NCI-H2107 treated with DMSO at 0.1 percent for 48 hours (cell line): ENCODE measurements around the gene CYB5B.
"Not testable (repeated sequence)": the region's sequence is repeated elsewhere in the genome, so short reads cannot be mapped to it uniquely, and the experiment has no call there.

ENCODE experiments used
- DNase-seq: peaks from one replicate; lab custom pipeline; 2025; ENCODE audit not compliant: unreplicated experiment; lab: John Stamatoyannopoulos, UW

Gene CYB5B

DNA sequence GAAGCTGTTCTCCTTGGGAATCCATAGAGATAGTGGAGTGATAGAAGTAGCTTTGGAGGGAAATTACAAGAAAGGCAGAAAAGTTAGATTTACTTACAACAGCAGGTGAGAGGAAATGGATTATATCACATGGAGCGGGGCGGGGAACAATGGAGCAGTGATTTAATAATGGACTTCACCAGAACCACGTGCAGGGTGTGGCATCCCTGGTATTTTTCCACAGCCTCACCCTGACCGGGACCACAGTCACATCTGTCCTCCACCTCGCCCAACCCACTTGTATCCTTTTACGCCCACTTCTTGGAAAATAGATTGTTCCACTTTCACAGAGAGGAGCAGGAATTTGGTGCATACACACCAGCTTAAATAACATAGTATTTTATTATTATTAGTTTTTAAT lies 15.9 kb upstream of the CYB5B start:
- DNase-seq: no peak

DNA sequence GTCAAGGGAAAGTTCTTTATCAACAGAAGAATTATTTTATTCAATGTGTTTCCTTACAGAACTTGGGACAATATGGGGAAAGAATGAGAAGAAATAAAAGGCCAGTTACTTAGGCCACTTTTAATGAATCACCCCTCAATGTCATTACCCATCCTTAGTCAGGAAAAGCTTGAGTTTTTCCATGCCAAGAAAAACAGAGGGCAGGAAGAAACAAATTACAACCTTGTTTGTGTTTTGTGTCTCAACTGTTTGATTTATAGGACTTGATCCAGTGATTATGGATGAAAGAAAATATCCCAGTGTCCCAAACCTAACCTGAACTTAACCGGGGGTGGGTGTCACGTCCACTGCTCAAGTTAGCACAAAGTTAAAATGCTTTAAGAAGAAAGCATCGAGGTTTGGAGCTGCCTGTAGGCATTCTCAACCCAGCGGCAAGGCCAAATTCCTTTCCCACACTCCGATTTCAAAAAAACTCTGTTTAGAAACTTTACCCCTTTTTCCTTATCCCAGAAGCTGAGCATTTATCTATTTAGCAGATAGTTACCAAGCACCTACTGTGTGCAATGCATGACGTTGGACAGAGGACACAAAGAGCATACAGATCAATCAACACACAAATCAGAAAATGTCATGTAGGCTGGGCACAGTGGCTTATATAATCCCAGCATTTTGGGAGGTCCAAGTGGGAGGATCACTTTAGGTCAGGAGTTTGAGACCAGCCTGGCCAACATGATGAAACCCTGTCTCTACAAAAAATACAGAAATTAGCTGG lies 14.0 kb upstream of the CYB5B start:
- no peak for DNase-seq

DNA sequence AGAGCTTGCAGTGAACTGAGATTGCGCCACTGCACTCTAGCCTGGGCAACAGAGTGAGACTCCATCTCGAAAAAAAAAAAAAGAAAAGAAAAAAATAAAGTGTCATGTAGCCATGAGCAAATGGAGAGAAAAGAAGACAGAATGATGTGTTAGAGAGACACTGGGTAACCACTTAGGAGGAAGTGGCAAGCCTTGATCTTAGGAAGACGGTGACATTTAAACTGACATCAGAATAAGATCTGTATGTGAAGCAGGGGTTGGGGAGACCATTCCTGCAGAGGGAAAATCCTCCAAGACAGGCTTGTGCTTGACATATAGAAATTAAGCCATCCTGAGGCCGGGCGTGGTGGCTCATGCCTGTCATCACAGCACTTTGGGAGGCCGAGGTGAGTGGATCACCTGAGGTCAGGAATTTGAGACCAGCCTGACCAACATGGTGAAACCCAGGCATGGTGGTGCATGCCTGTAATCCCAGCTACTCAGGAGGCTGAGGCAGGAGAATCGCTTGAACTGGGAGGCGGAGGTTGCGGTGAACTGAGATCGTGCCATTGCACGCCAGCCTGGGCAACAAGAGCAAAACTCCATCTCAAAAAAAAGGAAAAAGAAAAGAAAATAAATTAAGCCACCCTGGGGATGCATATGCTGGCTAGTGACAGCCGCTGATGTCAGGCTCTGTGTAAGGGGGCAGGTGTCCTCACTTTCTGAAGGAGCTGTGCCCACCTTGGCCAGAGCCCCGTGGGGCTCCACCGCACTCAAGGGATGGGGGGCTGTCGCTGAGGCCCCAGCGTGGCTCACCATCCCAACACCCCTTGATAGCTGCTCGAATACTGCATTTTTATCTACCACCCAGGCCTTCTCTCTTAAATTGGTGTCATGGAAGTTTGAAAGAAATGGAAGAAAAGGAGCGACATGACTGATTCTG lies 13.1 kb upstream of the CYB5B start:
- DNase-seq: no peak

DNA sequence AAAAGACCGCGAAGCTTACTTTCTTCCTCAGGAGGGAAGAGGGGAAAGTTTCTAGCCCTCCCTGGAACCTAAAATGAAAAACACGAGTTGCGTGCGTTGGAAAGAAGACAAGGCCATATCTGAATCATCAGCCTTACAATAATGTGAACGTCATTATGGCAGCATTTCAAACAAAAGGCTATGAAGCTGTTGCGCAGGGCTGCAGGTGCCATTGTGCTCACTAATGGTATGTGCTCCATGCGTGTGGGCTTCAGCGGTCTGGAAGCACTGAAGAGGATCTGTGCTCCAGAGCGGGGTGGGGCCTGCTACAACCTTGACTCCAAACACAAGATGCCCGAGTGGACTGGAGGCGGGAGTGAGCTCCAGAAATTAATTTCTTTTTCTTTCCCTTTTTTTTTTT lies 12.1 kb upstream of the CYB5B start:
- no peak for DNase-seq

DNA sequence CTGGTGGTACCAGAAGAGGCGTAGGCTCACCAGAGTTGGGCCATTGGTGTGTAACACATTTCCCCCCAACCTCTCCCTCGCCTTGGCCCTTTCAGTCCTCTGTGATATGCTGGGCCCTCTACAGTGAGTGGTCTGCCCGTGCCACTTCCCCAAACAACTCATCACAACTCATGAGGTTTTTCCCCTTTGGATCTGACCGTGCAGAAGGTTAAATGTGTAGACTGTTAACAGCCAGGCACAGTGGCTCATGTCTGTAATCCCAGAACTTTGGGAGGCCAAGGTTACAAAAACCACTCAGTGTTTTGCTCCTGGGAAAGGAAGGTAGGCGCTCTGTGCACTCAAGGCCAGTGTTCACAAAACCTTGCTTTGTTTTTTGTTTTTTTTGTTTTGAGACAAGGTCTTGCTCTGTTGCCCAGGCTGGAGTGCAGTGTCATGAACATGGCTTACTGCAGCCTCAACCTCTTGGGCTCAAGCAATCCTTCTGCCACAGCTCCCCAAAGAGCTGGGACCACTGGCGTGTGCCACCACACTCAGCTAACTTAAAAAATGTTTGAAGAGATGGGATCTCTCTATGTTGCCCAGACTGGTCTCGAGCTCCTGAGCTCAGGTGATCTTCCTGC lies 11.3 kb upstream of the CYB5B start:
- DNase-seq: no peak

DNA sequence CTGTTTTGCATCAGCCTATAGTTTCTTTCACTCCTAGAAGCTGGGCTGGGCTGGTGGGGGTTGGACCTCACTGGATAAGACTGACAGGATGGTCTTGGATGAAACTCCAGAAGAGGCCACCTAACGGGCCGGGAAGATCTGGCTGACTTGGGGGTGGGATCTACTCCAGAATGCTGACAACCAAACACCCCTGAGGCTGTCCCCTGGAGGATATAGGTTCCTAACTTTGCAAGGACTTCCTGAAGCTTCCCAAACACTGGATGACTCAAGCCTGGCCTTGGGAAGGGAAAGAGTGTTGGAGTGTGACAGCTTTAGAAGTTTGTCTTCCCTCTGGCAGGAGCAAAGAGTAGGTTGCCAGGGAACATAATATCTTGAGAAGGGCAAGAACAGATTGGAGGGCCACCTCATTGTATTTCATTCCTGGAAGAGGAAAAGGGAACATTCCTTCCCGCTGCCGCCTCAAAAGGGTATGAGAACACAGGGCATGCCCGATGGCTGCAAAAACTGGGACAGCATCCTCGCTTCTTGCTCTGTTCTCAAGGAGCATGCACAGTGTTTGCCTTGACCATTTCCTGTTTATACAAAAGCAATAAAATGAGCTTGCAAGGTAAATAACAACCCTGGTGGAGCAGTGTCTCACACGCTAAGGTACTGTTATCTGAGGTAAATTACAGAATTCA lies 6.8 kb upstream of the CYB5B start:
- no peak for DNase-seq

DNA sequence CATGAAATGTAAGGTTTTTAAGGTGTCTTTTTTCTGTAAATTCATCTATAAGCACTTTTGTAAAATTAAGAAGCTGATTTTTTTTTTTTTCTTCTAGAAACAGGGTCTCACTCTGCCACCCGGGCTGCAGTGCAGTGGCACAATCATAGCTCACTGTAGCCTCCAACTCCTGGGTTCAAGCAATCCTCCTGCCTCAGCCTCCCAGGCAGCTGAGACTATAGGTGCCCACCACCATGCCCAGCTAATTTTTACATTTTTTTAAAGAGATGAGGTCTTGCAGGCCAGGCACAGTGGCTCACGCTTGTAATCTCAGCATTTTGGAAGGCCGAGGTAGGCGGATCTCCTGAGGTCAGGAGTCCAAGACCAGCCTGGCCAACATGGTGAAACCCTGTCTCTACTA lies 4.5 kb upstream of the CYB5B start:
- DNase-seq: no peak

DNA sequence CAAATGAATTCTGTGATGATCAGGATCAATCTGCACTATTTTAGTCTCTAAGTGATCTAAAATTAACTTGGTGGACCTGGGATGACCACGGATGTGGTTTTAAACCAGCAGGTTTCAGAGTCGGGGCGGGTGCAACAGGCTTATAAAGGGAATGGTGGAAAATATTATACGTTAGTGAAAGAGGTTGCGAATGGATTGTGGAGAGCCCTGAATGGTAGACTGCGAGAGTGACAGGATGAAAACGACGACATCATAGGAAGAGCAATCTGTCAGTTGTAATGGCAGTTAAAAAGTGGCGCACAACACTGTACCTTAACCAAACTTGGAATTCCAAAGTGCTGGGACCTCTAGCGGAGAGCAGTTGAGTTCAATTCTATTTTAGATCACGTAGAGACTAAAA lies 1.2 kb upstream of the CYB5B start:
- DNase-seq: no peak

DNA sequence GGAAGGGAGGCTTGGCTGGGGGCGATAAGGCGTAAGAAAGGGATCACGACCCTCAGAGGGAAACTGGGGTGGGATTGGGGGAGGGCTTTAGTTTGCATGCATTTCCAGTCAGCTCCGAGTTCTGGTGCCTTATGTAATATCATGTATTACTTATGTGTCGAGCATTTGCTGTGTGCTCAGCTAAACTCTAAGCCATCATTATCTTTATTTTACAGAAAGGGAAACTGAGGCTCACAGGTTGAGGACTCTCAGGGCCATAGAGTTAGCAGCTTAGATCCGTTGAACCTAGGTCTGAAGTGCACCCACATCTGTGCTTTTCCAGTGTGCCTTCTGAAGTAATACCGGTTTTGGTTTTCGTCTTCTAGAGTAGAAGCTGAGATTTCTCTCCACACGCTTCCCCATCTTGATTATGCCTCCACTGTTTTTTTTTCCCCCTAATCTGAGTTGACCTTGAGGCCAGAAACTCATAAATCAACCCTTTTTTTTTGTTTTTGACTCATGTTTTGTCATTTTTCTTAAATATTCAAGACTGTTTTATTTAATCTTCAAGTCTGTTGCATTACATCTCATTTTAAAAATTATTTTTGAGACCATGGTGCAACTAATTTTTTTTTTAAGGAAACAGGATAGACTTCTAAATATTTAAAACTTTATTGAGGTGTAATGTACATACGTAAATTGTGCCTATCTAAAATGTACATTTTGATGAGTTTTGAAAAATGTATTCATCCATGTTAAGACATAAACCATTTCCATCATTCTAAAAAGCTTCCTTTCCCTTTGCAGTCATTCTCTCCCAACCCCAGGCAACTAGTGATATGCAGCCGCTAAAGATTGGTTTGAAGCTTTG lies 741 bp downstream of the CYB5B start:
- DNase-seq: no peak

DNA sequence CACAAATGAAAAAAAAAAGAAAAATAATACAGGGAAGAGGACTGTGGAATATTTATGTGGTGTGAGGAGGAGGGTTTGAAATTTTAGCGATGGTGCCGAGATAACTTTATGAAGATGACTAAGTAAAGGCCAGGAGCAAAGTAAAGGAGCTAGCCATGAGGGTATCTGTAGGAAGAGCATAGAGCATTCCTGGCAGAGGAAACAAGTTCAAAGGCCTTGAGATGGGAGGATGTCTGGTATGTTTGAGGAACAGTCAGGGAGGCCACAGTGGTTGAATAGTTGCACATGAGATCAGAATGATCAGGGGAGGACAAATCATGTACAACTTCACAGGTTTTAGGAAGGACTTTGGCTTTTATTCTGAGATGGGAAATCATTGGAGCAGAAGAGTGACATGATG lies 4.2 kb downstream of the CYB5B start:
- no peak for DNase-seq

DNA sequence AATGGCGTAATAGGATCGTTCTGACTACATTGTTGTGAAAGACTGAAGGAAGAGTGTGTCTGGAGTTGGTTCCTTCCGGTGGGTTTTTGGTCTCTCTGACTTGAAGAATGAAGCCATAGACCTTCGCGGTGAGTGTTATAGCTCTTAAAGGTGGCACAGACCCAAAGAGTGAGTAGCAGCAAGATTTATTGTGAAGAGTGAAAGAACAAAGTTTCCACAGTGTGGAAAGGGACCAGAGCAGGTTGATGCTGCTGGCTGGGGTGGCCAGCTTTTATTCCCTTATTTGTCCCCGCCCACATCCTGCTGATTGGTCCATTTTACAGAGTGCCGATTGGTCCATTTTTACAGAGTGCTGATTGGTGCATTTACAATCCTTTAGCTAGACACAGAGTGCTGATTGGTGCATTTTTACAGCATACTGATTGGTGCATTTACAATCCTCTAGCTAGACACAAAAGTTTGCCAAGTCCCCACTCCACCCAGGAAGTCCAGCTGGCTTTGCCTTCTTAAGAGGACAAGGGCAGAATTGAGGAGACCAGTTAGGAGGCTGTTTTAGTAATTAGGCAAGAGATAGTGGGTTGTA lies 4.7 kb downstream of the CYB5B start:
- DNase-seq: not testable (repeated sequence)

DNA sequence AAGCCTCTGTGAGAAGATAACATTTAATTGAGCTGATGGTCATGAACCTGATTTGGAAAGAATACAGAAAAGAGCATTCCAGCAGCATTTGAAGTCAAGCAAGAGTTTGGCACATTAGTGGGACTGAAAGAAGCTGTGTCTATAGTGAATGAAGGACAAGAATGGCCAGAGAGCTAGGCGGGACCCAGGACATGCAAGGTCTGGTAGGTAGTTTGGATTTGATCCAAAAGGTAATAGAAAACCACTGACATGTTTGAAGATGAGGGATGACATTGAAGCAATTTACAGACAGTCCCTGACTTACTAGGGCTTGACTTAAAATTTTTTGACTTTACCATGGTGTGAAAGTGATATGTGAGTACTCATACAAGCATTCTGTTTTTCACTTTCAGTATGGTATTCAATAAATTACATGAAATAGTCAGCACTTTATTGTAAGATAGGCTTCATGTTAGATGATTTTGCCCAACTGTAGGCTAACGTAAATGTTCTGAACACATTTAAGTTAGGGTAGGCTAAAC lies 7.6 kb downstream of the CYB5B start:
- no peak for DNase-seq

DNA sequence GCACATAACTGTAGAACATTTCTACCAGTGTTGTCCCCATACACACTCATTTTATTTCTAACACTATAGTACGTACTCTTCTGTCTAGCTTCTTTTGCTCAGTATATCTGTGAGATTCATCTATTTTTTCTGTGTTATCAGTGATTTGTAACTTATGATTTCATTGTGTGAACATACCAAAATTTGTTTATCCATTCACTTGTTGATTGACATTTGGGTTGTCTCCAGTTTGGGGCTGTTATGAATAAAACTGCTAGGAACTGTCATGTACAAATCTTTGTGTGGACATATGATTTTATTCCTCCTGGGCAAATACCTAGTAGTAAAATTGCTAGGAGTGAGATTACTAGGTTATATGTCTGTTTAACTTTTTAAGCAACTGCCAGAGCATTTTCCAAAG lies 9.6 kb downstream of the CYB5B start:
- no peak for DNase-seq

DNA sequence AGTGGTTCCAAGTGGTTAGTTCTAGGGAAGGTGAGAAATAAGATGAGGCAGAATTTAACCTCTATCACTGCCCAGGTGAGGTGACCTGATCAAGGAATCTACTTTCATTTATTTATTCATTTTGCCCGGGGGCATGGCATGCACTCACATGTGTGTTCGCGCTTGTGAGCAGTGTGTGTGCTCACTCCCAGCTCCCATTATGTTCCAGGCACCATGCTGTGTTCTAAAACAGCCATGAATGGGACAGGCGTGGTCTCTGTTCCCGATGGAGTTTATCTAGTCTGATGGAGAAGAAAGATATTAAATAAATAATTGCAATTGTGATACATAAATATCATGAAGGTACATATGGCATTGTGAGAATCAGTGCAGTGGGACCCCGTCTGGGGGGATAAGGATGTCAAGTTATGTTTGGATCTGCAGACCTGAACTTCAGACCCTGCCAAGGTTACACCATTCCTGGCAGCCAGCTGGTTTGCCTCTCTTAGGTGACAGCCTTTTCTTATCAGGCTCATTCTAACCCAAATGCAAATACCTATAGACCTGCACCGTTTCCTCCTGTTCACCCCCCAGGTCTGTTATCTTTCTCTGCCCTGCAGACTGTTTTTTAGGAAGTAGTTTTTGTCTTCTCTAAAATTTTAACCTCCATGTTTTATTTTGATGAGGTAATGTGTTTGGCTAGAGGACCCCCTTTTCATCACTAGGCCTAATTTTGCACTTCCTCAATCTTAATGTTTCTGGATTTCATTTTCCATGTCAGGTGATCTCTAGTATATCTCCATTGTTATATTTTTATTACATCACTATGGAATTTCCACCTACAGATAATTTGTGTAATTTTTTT lies 11.8 kb downstream of the CYB5B start:
- no peak for DNase-seq

DNA sequence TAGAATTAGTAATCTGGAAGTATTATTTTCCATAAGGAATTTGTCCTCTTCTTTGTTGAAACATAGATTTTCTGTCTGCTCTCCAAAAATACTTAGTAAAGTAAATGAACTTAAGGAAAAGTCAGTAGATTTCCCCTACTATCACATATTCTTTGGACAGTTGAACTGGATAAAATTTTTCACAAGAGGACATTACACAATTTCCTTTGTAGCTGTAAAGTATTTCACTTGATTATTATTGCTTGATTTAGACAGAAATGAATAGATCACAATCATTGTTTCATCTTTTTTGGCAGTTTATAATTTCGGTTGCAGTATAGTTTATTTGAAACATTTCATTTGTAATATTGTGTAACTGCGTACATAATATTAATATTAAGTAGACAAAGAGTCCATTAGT lies 12.5 kb downstream of the CYB5B start:
- DNase-seq: no peak

DNA sequence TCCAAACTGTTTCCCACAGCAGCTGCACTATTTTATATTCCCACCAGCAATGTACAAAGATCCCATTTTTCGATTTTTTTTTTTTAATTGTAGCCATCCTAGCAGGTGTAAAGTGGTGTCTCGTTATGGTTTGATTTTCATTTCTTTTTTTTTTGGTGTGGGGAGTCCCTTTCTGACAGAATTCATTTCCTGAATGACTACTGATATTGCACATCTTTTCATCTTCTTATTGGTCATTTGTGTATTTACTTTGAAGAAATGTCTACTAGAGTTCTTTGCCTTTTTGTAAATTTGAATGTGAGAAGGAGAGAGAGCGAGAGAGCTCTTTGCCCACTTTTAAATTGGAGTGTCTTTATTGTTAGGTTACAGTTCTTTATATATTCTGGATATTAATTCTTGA lies 14.0 kb downstream of the CYB5B start:
- no peak for DNase-seq

DNA sequence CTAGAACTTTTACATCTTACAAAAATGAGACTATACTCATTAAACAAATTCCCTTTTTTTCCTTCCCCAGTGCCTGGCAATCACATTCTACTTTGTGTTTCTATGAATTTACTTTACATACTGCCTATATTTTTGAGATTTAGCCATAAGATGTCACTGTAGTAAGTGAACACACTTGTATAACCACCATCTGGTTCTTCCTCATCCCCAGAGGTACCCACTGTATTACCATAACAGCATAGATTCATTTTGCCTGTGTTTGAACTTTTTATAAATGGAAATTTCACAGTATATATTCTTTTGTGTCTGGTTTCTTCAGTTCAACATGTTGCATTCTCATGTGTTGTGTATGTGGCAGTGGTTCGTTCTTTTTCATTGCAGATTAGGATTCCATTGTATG lies 15.8 kb downstream of the CYB5B start:
- no peak for DNase-seq

DNA sequence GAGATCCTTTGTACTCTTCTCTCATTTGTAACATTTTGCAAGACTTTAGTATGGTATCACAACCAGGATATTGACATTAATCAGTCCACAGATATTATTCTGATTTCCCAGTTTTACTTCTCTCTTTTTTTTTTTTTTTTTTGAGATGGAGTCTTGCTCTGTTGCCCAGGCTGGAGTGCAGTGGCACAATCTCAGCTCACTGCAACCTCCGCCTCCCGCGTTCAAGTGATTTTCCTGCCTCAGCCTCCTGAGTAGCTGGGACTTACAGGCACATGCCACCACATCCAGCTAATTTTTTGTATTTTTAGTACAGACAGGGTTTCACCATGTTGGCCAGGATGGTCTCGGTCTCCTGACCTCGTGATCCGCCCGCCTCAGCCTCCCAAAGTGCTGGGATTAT lies 16.6 kb downstream of the CYB5B start:
- not testable (repeated sequence) for DNase-seq
